ENCODE data around the gene RPL13. TPM values are rescaled to one million over a fixed set of nuclear protein-coding genes. Genes with fewer than 3 reads are reported as not detected.

The RPL13 gene
- total RNA-seq, 2 experiments from 2014 or later: 4,971 to 5,051 TPM

GRCh38 chr16:89517128-89517527 is 43.4 kb upstream of the RPL13 start:
- CTCF ChIA-PET: no interaction called here

GRCh38 chr16:89519881-89520280 is 40.6 kb upstream of the RPL13 start:
- intact Hi-C loops (cut with DNase I, micrococcal nuclease): no loop called here
- Mint-ChIP-seq H3K27me3 (no peaks in the 10 kb centered on the region), H3K4me1 (ENCODE audit: low read depth) (peaks cover 5% of the 10 kb centered on the region), H3K4me3 (no peak overlapping the region), H3K9me3 (no peaks in the 10 kb centered on the region), H3K27ac (no peak overlapping the region), H3K36me3 (ENCODE audit: low read depth) (peaks cover 71% of the 10 kb centered on the region)
- ATAC-seq (ENCODE audit: poor library complexity) (no peak), DNase-seq (no peak)
- ChIA-PET POLR2A (no interaction called here), CTCF (no interaction called here)
- no peak overlapping the region for H3K27ac ChIP-seq (ENCODE audit: low read depth in 1 of 2, low read length in 2 of 2)
- no peaks in the 10 kb centered on the region for H3K27me3 ChIP-seq (ENCODE audit: control insufficient read depth in 1 of 2, insufficient read depth in 2 of 2, low read length in 2 of 2)
- H3K9me3 ChIP-seq (ENCODE audit: control insufficient read depth in 1 of 2, insufficient read depth in 1 of 2, low read length in 2 of 2): no peaks in the 10 kb centered on the region
- H3K4me3 ChIP-seq (ENCODE audit: low read length): no peak overlapping the region
- TF ChIP-seq CTCF (IDR thresholded peaks at IDR 0.05): no peak
- peaks cover 75% of the 10 kb centered on the region for H3K36me3 ChIP-seq (ENCODE audit: insufficient read depth, low read length)
- no peaks in the 10 kb centered on the region for H3K4me1 ChIP-seq (ENCODE audit: insufficient read depth, low read length)

More at GRCh38 chr16:89517128-89517527, 43.4 kb upstream of the RPL13 start:
- DNase-seq (no peak), ATAC-seq (ENCODE audit: poor library complexity) (no peak)
- POLR2A ChIA-PET: interaction anchor here (0.7 kb wide), 1 partner anchor 181 kb away, joined by 3 read pairs; no protein-coding TSS in a partner anchor
- Mint-ChIP-seq H3K27ac (no peak overlapping the region), H3K4me1 (ENCODE audit: low read depth) (peaks cover 5% of the 10 kb centered on the region), H3K9me3 (no peaks in the 10 kb centered on the region), H3K27me3 (no peaks in the 10 kb centered on the region), H3K36me3 (ENCODE audit: low read depth) (peaks cover 66% of the 10 kb centered on the region), H3K4me3 (no peak overlapping the region)
- H3K27me3 ChIP-seq (ENCODE audit: control insufficient read depth in 1 of 2, insufficient read depth in 2 of 2, low read length in 2 of 2): no peaks in the 10 kb centered on the region
- H3K4me1 ChIP-seq (ENCODE audit: insufficient read depth, low read length): no peaks in the 10 kb centered on the region
- H3K9me3 ChIP-seq (ENCODE audit: control insufficient read depth in 1 of 2, insufficient read depth in 1 of 2, low read length in 2 of 2): no peaks in the 10 kb centered on the region
- intact Hi-C loops (cut with DNase I, micrococcal nuclease): no loop called here
- H3K27ac ChIP-seq (ENCODE audit: low read depth in 1 of 2, low read length in 2 of 2): no peak overlapping the region
- no peak overlapping the region for H3K4me3 ChIP-seq (ENCODE audit: low read length)
- peaks cover 66% of the 10 kb centered on the region for H3K36me3 ChIP-seq (ENCODE audit: insufficient read depth, low read length)
- no peak for TF ChIP-seq CTCF (IDR thresholded peaks at IDR 0.05)

- no peak overlapping the region for H3K4me3 Mint-ChIP-seq
- ATAC-seq (ENCODE audit: poor library complexity): no peak
- no peaks in the 10 kb centered on the region for H3K4me1 Mint-ChIP-seq (ENCODE audit: low read depth)
- no peaks in the 10 kb centered on the region for H3K27me3 Mint-ChIP-seq
- ChIA-PET CTCF (interaction anchor here (0.6 kb wide), 1 partner anchor 24 kb away, joined by 3 read pairs; no protein-coding TSS in a partner anchor), POLR2A (no interaction called here)
- Histone ChIP-seq H3K4me1 (ENCODE audit: insufficient read depth, low read length) (no peaks in the 10 kb centered on the region), H3K36me3 (ENCODE audit: insufficient read depth, low read length) (peaks cover 82% of the 10 kb centered on the region), H3K4me3 (ENCODE audit: low read length) (no peak overlapping the region), H3K27me3 (ENCODE audit: control insufficient read depth in 1 of 2, insufficient read depth in 2 of 2, low read length in 2 of 2) (no peaks in the 10 kb centered on the region), H3K9me3 (ENCODE audit: control insufficient read depth in 1 of 2, insufficient read depth in 1 of 2, low read length in 2 of 2) (no peaks in the 10 kb centered on the region), H3K27ac (ENCODE audit: low read depth in 1 of 2, low read length in 2 of 2) (no peak overlapping the region)
- intact Hi-C loops (cut with DNase I, micrococcal nuclease): no loop called here
- H3K9me3 Mint-ChIP-seq: no peaks in the 10 kb centered on the region
- H3K27ac Mint-ChIP-seq: no peak overlapping the region
- no peak for TF ChIP-seq CTCF (IDR thresholded peaks at IDR 0.05)
- no peak for DNase-seq
- H3K36me3 Mint-ChIP-seq (ENCODE audit: low read depth): peaks cover 85% of the 10 kb centered on the region
These were observed 38.2 kb upstream of the RPL13 start for GRCh38 chr16:89522287-89522686.
